Hematopoietic multipotent progenitor cell treated with erythropoietin and hydrocortisone succinate and interleukin-3 and kit ligand, for 4 days (in vitro differentiated cells): ENCODE data around the gene ZBED6.
"Not testable (repeated sequence)": the region's sequence is repeated elsewhere in the genome, so short reads cannot be mapped to it uniquely, and the experiment has no call there.

Source experiments
- DNase-seq: peaks from one replicate; pipeline ENCODE4 v3.0.0-alpha.2; 2015

The ZBED6 gene

DNA sequence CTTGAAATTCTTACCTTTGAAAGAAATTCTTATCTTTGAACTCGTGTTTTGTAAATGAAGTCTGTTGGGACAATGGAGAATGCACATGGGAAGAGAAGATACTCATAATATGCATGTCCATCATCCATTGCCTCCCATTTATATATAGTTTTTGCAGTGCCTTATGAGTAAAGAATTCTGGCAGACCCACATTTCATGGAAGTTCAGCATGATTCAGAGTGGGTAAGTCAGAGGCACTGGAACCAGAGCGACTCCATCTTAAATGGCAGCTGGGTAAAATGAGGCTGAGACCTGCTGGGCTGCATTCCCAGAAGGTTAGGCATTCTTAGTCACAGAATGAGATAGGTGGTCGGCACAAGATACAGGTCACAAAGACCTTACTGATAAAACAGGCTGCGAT lies 16.6 kb upstream of the ZBED6 start:
- no peak for DNase-seq

DNA sequence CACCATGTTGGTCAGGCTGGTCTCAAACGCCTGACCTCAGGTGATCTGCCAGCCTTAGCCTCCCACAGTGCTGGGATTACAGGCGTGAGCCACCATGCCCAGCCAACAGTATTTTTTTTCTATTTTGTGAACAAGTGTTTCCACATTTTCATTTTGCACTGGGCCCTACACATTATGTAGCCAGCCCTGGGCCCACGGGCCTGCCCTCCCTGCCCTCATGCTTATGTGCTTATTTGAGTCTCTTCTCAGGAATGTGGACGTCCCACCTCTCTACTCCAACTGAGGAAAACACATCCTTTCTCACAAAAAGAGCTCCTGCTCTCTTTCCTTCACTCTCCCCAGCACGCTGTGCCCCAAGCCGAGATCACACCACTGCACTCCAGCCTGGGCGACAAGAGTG lies 13.5 kb upstream of the ZBED6 start:
- no peak for DNase-seq

DNA sequence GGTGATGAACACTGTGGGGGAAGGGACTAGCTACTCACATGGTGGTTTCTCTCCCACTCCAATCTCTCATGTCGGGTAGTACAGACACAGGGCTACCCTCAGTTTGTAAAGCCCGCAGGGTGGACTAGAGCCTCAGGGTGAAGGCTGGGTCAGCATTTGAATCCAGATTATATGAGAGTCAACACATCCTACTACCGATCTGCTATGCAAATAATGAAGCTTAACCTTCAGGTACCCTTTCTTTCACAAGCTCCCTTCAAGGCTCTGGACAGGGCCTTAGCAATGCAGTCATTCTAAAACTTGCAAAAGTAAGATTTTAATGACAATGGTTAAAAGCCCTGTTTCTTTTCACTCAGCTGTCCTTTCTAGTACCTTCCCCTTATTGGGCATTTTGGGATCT lies 5.5 kb upstream of the ZBED6 start:
- no peak for DNase-seq

DNA sequence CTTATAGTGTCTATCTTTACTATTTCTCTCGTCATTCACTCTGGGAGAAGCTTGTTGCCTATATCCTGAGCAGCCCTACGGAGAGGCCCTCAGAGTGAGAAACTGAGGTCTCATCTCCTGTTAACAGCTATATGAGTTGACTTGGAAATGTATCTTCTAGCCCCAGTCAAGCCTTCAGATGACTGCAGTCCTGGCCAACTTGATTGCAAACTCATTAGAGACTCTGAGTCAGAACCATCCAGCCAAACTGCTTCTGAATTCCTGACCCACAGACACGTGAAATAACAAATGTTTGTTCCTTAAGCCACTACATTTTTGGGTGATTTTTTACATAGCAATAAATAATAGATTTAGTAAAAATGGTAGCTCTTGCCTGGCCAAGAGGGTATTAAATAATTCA lies 3.9 kb upstream of the ZBED6 start:
- no peak for DNase-seq

DNA sequence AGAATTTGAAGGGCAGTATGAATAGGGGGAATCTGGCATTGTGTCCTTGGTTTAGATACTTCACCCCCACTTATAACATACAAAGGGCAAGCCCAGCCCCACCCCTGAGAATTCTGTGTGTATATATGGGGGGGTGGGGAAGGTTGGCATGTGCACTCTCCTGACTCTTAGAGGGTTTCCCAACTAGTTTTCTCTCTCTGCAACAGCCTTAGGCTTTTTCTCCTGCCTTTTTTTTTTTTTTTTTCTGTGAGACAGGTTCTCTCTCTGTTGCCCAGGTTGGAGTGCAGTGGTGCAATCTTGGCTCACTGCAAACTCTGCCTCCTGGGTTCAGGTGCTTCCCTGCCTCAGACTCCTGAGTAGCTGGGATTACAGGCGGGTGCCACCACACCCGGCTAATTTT lies 2.9 kb upstream of the ZBED6 start:
- no peak for DNase-seq

DNA sequence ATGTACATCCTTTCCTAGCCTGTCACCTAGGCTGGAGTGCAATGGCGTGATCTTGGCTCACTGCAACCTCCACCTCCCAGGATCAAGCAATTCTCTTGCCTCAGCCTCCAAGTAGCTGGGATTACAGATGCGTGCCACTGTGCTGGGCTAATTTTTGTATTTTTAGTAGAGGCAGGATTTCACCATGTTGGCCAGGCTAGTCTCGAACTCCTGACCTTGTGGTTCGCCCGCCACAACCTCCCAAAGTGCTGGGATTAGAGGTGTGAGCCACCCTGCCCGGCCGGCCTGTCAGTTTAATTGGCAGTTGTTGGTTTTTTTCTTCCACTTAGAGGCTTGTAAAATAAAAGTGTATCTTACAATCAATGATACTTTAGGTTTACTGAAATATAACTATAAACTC lies 1.9 kb upstream of the ZBED6 start:
- DNase-seq, result not testable (repeated sequence)

DNA sequence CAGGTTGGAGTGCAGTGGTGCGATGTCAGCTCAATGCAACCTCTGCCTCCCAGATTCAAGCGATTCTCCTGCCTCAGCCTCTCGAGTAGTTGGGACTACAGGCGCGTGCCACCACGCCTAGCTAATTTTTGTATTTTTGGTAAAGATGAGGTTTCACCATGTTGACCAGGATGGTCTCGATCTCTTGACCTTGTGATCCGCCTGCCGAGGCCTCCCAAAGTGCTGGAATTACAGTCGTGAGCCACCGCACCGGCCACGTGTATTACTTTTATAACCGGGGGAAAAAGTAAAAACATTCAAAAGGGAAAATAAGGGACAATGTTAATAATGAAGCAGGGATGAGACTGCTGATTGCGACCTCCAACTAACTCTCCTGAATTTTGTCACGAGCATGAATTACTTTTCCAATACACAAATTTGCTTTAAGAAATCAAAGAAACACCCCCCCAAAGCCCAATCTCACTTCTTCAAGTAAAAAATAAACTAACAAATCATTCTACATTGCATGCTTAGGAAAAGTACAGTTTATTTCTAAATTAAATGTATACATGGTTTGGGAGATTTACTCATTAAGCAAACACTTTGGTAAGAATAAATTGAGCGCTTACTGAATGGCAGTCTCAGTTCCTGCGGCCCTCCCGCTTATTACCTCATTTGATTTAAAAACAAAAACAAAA lies 521 bp upstream of the ZBED6 start:
- no peak for DNase-seq

DNA sequence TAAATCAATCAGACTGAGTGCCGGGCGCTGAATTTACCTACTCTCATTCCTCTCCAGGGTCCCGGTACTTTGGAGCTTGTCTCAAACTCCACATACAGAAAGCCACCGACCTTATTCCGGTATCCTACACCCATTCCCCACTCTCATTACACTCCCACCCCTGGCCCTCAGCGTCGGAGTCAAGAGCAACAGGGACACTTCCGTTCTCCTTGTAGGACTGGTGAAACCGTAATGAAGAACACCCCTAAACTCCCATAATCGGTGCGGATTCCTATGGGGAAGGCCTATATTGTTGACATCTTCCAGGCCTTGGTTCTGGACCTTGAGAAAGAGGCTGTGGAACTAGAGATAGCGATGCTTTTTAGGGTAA lies 798 bp downstream of the ZBED6 start:
- DNase-seq, result peak; percentile 70

DNA sequence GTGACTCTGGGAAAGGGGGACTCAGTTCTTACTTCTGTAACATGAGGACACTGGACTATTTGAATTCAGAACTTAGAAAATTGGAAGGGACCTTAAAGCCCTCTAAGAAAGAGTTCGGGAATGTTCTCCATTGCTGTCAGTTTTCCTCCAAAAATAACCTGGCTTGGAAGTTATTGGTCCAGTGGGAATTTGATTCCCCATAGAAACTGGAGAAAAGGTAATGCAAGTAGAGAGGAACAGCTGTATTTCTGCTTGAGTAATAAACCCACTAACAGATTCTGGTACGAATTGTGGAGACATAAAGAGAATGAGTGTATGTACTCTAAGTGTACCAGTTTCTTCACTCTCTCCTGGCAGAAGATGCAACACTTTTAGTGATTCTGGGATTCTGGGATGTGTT lies 1.8 kb downstream of the ZBED6 start:
- no peak for DNase-seq

DNA sequence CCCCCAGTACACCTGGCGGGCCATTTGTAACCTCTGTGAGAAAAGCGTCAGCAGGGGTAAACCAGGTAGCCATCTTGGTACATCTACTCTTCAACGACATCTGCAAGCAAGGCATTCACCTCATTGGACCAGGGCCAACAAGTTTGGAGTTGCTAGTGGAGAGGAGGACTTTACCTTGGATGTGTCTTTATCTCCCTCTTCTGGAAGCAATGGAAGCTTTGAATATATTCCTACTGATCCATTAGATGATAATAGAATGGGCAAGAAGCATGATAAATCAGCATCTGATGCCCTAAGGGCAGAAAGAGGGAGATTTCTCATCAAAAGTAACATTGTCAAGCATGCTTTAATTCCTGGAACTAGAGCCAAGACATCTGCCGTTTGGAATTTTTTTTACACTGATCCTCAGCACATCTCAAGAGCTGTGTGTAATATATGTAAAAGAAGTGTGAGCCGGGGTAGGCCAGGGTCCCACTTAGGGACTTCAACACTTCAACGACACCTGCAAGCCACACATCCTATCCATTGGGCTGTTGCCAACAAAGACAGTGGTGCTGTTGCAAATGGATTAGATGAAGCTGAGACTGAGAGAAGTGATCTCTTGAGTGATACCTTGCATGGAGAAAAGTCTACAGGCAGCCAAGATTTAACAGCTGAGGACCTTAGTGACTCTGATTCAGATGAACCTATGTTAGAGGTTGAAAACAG lies 2.7 kb downstream of the ZBED6 start:
- DNase-seq, result no peak

DNA sequence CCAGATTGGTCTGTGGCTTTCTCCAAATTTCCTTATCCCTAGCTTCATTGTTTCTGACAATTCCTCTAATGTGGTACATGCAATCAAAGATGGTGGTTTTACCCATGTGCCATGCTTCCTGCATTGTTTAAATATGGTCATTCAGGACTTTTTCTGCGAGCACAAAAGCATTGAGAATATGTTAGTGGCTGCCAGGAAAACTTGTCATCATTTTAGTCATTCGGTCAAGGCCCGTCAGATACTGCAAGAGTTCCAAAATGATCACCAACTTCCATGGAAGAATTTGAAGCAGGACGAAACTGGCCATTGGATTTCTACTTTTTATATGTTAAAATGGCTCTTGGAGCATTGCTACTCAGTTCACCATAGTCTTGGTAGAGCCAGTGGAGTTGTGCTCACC lies 3.7 kb downstream of the ZBED6 start:
- no peak for DNase-seq

DNA sequence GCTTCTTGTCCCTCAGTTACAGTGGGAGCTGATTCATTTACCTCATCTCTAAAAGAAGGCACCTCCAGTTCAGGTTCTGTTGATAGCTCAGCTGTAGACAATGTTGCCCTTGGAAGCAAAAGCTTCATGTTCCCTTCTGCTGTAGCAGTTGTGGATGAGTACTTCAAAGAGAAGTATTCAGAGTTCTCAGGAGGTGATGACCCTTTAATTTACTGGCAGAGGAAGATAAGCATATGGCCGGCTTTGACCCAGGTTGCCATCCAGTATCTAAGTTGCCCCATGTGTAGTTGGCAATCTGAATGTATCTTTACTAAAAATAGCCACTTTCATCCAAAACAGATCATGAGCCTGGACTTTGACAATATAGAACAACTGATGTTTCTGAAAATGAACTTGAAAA lies 4.5 kb downstream of the ZBED6 start:
- DNase-seq, result peak; percentile 71

DNA sequence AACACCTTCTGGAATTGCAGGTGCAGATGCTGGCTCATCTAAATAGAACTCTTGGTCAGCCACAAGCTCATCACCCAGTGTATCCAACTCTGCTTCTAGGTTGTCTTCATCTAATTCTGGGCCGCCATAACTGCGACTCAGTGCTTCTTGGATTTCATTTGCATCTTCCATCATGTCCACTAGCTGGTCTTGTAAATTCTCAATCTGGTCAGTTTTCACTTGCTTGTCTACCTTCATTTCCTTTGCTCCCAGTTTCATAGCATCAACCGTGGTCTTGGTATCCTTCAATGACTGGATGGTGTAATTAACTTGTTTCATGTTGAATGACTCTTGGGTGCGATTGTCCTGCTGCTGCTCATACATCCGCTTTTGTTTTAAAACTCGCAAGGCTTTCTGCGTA lies 10.3 kb downstream of the ZBED6 start:
- no peak for DNase-seq

DNA sequence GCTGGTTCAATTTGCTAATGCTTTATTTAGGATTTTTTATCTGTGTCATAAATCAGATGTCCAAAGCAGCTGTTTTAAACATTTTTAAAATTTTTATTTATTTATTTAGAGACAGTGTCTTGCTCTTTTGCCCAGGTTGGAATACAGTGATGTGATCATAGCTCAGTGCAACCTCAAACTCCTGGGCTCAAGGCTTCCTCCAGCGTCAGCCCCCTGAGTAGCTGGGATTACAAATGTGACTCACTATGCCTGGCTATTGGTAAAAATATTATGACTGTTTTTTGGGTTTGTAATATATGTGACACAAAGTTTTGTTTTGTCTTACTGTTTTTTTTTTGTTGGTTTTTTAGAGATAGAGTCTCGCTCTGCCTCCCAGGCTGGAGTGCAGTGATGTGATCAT lies 11.8 kb downstream of the ZBED6 start:
- no peak for DNase-seq

DNA sequence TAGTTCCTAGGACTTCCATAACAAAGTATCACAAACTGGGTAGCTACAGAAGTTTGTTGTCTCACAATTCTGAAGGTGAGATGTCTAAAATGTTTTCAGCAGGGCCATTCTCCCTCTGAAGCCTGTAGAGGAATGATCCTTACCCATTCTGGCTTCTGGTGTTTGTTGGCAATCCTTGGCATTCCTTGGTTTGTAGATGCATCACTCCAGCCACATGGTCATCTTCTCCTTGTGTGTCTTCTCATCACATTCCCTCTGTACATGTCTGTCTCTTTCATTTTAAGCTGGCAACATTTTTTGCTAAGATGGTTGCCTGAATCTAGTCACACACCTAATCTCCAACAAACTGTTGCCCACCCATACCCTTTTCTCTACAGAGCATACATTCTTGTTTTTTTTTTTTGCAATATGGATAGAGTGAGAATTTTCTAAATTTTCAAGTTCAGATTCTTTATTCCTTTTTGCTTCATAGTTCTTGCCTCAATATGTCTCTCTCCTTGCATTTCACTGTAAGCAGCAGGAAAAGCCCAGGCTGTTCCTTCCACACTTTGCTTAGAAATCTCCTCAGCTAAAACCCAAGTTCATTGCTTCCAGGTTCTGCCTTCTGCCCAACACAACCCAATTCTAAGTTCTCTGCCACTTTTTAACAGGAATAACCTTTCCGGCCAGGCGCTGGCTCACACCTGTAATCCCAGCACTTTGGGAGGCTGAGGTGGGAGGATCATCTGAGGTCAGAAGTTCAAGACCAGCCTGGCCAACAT lies 18.3 kb downstream of the ZBED6 start:
- DNase-seq, result no peak

DNA sequence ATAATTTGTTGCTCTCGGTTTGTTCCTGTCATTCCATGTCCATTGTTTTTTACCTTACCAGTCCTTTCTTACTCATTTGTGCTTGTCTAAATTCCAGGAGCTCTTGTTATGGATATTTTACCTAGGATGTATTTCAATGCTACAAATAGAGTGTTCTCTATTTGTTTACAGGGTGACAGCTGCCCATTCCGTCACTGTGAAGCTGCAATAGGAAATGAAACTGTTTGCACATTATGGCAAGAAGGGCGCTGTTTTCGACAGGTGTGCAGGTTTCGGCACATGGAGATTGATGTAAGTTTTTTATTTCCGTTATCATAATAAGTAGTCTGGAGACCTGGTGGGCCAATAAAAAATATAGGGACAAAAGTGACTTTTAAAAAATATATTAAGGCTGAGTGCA lies 23.0 kb downstream of the ZBED6 start:
- DNase-seq, result no peak

DNA sequence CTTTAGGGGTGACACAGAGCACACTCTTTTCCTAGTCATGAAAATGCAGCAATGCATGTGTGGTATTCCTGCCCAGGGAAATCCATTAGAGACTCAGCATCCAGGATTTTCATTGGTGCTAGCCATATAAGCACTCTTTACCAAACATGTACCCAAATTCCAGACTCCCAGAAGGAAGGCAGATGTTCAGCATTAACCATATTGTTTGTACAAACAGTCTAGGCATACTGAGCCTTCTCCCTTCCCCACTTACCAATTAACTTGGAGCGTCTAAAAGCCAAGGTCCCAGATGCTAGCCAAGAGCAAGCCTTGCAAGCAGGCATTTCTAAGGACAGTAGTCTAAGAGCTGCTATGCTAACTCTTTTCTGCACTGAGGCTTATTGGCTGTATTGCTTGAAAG lies 27.9 kb downstream of the ZBED6 start:
- DNase-seq, result no peak

DNA sequence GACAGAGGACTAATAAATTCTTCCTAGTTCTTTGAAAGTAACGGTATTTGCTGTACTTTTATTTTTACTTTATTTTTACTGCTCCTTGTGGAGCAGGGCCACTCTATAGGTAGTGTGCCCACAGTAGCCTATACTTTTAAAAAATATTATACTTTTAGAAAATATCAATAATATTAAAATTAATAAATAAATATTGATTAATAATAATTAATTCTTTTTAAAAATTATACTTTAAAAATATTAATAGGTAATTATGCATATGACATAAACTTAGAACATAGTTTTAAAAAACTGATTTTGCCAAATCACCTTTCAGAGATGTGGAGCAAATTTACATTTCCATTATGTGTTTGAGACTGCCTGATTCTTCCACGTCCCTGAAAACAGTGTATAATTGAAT lies 30.8 kb downstream of the ZBED6 start:
- no peak for DNase-seq

DNA sequence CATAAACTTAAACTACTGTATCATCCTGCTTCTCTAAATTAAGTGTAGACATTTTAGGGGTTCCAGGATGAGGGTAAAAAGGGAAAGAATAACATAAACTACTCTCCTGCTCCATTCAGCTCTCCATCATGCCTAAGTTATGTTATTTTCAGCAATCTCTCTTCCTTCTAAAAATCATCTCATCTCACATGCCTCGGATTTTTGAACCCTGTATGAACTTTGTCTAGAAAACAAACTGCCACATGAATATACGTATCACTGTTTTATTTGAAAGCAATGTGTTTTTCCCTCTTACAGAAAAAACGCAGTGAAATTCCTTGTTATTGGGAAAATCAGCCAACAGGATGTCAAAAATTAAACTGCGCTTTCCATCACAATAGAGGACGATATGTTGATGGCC lies 32.6 kb downstream of the ZBED6 start:
- no peak for DNase-seq

DNA sequence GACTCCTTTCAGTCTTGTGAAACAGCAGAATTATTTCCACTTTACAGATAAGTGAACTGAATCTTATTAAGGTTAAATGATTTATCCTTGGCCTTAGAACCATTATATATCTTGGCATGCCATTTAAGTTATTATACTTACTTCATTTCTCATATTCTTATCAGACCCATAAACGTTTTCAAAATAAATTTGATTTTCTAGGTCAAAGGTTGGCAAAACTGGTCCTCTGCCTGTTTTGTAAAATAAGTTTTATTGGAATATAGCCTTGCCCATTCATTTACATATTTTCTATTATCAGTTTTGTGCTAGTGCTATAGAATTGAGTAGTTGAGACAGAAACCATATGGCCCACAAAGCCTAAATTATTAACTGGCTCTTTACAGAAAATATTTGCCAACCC lies 33.1 kb downstream of the ZBED6 start:
- no peak for DNase-seq

DNA sequence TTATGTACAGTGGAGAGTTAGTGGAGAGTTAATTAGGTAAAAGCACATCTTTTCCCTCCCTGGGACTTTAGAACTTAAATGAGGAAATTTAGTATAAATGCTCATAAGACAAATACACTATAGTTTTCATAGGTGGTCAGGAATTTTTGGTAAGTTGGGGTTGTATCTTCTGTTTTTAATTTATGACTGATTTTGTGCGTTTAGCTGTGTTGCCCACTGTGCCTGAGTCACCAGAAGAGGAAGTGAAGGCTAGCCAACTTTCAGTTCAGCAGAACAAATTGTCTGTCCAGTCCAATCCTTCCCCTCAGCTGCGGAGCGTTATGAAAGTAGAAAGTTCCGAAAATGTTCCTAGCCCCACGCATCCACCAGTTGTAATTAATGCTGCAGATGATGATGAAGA lies 33.8 kb downstream of the ZBED6 start:
- DNase-seq, result not testable (repeated sequence)

DNA sequence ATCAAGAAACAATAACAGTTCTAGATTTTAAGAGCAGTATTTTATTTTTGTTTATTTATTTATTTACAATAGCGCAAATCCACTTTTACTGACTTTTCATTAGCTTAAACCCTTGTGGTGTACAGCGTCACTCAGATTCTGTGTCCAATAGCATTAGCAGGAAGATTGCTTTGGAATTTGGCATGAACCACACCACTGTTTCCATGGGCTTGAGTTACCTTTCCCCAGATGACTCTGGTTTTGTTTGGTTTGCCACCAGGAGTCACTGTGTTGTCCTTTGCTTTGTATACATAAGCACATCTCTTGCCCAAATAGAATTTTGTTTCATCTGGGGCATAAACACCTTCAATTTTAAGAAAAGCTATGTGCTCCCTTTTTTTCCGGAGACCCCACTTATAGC lies 40.1 kb downstream of the ZBED6 start:
- DNase-seq, result no peak

DNA sequence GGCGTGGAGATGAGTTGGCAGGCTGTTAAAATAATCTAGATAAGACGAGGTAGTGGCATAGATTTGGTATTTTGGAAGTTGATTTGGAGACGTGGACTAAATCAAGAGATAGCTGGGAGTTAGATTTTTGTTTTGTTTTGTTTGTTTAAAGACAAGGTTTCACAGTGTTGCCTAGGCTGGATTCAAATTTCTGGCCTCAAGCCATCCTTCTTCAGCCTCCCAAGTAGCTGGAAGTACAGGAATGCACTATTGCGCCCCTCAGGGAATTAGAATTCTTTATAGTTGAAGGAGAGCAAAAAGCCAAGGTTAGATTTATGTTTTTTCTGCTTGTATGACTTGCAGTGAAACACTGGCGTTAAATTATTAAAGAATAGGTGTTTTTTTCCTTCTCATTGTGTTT lies 43.7 kb downstream of the ZBED6 start:
- no peak for DNase-seq

DNA sequence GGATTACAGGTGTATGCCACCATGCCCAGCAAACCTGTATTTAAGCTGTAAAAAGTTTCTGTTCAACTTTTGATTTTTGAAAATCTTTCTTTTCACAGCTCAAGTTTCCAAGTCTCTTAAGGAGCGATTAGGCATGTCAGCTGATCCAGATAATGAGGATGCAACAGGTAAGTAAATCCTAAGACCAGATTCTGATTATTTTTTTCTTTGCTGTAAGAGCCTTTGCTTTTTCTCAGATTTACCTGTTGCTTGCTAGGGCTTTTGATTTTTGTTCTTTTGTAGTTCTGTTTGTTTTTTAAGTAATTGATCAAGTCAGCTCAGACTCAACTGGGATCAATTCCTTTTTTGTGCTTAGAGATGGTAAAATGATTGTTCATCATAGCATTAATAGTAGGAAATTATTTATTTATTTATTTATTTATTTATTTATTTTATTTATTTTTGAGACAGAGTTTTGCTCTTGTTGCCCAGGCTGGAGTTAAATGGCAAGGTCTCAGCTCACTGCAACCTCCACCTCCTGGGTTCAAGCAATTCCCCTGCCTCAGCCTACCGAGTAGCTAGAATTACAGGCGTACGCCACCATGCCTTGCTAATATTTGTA lies 44.9 kb downstream of the ZBED6 start:
- no peak for DNase-seq
